Endothelial cell of umbilical vein (primary cell): ENCODE results near the gene MARS1.

ENCODE experiments used
- CTCF ChIP-seq, 2 donors: IDR thresholded peaks; 1 replicate in 1 of 2; 2 replicates in 1 of 2; pipeline ENCODE4 v1.5.1; 2011; ENCODE audit warnings: low read length in 2 of 2, mild to moderate bottlenecking in 2 of 2, moderate library complexity in 2 of 2, control low read depth in 1 of 2, inconsistent platforms in 1 of 2, low read depth in 1 of 2; ENCODE audit not compliant: insufficient read depth in 1 of 2; ENCODE audit errors: extremely low read depth in 1 of 2
- EZH2 ChIP-seq: IDR thresholded peaks from 2 replicates; pipeline ENCODE4 v1.6.1; 2012; ENCODE audit warnings: borderline replicate concordance, low read depth, mild to moderate bottlenecking, moderate library complexity, low read length, inconsistent platforms; ENCODE audit not compliant: severe bottlenecking
- JUN ChIP-seq: IDR thresholded peaks from 2 replicates; pipeline ENCODE4 v1.6.1; 2011; ENCODE audit warnings: borderline replicate concordance, low read depth; ENCODE audit not compliant: insufficient read length, insufficient read depth
- MYC ChIP-seq: IDR thresholded peaks from one replicate; pipeline ENCODE4 v1.6.1; 2011; ENCODE audit warnings: mild to moderate bottlenecking, low read depth, low read length
- POLR2A ChIP-seq: IDR thresholded peaks from 2 replicates; pipeline ENCODE4 v1.6.1; 2012; ENCODE audit warnings: low read depth, mild to moderate bottlenecking, control low read depth, low read length
- POLR2AphosphoS5 ChIP-seq: IDR thresholded peaks from 2 replicates; pipeline ENCODE4 v1.6.1; 2012; ENCODE audit warnings: low read depth, mild to moderate bottlenecking, control low read depth, low read length, moderate library complexity; ENCODE audit not compliant: insufficient read depth

- TF ChIP-seq POLR2AphosphoS5 = no peak
- peak; percentile 59 to 81 for TF ChIP-seq CTCF (IDR thresholded peaks at IDR 0.05; ENCODE audit: extremely low read depth in 1 of 2, insufficient read depth in 1 of 2, low read depth in 1 of 2, low read length in 2 of 2)
- no peak for TF ChIP-seq EZH2
- TF ChIP-seq POLR2A = no peak
- no peak for TF ChIP-seq MYC
- no peak for TF ChIP-seq JUN
These were observed 31.6 kb upstream of the MARS1 start for GRCh38 chr12:57456145-57456700.
